GM12801 (cell line): ENCODE measurements around the gene EFS.

Experiments
- TF ChIP-seq, protein P1 (sequence below): IDR thresholded peaks from one replicate; pipeline ENCODE4 v1.5.1; 2011; ENCODE audit warnings: control low read depth; ENCODE audit not compliant: insufficient read length; ENCODE audit errors: extremely low read depth

EFS gene

DNA sequence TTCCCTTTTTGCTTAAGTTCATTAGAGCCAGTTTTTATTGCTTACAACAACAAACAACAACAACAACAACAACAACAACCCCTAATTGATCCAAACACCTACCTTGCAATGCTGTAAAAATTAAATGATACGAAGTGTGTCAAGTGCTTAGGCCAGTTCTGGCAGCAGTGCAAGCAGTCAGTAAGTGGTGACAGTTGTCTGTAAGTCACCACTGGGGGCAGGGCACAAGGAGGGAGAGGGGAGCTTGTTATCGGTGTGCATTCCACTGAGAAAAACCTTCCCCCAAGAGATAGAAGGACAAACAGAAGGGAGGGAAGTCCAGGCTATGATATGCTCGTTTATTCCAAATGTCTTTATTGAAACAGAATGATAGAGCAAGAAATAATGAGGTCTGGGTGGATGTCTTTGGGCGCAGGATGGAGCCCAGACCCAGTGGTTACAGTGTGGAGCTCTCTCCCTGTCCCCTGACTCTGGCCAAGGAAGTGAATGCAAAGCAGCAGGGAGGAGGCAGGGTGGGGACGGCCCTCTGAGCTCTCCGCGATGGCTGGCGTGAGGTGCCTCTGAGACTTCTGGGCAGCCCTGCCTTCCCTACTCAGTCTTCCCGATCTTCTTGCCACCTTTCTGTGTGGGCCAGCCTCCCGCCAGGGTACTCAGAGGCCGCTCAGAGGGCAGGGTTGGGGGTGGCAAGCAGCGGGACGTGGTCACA lies 18.8 kb downstream of the EFS start:
- TF ChIP-seq, protein P1, sequence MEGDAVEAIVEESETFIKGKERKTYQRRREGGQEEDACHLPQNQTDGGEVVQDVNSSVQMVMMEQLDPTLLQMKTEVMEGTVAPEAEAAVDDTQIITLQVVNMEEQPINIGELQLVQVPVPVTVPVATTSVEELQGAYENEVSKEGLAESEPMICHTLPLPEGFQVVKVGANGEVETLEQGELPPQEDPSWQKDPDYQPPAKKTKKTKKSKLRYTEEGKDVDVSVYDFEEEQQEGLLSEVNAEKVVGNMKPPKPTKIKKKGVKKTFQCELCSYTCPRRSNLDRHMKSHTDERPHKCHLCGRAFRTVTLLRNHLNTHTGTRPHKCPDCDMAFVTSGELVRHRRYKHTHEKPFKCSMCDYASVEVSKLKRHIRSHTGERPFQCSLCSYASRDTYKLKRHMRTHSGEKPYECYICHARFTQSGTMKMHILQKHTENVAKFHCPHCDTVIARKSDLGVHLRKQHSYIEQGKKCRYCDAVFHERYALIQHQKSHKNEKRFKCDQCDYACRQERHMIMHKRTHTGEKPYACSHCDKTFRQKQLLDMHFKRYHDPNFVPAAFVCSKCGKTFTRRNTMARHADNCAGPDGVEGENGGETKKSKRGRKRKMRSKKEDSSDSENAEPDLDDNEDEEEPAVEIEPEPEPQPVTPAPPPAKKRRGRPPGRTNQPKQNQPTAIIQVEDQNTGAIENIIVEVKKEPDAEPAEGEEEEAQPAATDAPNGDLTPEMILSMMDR = no peak

DNA sequence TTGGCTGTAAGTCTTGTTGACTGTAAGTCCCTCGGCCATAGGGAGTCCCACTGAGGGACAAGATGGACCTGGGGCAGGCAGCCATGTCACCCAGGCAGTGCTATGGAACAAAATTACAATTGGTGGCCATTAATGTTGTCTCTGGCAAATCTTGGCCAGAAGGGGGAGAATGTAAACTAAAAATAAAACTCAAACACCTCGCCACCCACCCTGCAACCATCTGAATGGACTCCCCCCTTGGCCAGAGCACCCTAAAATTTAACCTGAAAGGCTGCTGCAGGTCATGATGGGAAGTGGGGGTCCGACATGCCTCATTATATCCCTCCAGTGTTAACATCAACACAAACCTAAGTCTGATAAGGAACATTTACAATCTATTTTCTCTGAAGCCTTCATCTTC lies 20.5 kb downstream of the EFS start:
- TF ChIP-seq, protein P1 = no peak

DNA sequence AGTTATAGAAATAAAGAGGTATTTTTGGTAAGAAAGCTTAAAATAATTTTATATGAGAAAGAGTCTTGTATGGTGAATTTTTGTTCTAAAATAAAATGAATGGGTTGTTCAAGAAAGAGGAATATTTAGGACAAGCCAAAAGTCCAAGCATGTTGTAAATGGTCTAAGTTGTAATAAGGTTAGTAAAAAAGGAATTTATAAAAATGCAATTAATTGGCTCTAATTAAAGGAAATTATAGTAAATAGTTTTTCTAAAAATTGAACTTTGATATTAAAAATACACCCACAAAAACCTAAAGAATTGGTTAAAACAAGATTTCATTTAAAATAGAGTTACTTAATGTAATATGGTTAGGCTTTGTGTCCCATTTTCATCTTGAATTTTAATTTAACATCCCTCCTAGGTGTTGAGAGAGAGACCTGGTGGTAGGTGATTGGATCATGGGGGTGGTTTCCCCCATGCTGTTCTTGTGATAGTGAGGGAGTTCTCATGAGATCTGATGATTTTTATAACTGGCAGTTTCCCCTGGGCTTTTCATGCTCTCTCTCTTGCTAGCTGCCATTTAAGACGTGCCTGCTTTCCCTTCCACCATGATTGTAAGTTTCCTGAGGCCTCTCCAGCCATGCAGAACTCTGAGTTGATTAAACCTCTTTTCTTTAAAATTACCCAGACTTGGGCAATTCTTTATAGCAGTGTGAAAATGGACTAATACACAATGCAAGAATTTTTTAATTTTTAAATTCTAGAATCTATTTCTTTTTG lies 25.3 kb downstream of the EFS start:
- TF ChIP-seq, protein P1 = no peak

DNA sequence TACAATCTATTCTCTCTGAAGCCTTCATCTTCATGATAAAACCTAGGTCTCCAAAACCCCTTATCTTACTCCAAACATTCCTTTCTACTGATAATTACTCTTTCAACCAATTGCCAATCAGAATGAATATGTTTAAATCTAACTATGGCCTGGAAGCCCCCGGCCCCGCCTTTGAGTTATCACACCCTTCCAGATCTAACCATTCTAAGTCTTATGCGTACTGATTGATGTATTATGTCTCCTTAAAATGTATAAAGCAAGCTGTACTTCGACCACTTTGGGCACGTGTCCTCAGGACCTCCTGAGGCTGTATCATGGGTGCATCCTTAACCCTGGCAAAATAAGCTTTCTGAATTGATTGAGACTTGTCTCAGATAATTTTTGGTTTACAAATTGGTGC lies 29.3 kb downstream of the EFS start:
- TF ChIP-seq, protein P1 = no peak

DNA sequence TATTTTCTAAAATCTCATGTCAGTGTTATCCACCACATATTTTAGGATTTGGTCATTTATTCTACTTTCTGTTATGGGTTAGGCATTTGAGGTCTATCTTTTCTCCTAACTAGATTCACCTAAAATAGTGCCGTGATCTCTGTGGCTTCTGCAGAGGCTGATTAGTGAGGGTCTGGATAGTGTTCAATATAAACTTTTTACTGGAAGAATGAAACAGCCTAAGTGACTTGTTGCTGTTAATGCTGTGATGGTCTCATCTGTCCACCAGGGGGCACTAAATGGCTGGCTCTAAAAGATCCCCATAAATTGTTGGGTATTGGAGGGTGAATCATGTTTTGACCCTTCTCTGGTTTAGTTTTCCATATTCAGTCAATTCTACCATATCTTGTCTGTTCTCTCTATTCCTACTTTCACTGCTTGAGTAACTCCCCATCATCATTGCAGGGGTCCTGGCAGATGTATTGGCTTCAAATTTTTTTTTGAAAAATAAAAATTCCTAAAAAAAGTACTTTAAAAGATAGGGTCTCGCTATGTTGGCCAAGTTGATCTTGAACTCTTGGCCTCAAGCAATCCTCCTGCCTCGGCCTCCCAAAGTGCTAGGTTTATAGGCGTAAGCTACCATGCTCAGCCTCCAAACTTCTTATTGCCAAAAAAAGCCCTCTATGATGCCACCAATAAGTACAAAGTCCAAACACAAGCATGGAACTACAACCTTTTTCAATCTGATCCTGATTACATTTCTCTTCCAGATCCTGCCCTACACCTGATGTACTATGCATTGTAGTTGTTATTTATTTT lies 36.8 kb downstream of the EFS start:
- TF ChIP-seq, protein P1 = peak; percentile 82

DNA sequence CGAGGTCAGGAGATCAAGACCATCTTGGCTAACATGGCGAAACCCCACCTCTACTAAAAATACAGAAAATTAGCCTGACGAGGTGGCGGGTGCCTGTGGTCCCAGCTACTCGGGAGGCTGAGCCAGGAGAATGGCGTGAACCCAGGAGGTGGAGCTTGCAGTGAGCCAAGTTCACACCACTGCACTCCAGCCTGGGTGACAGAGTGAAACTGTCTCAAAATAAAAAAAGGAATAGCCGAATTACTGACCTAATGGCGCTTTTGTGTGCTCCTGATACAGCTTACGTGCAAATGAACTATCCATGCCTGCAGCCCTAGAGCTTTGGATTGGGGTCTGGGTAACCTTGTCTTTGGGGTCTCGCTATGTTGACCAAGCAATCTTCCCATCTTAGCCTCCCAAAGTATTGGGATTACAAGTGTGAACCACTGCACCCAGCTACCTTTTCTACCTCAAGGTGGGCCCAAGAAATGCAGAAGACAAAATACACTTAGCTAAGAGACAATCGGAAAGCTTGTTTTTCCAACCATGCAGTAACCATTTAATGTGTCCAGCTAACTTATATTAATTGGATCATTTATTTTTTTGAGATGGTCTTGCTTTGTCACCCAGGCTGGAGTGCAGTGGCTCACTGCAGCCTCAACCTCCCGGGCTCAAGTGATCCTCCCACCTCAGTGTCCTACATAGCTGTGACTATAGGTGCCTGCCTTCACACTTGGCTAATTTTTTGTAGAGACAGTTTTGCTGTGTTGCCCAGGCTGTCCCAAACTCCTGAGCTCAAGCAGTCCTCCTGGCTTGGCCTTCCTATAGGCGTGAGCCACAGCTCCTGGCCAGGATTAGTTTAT lies 38.3 kb downstream of the EFS start:
- TF ChIP-seq, protein P1 = no peak
